B cell (primary cell): ENCODE measurements around the gene AKAP11.

Source experiments
- EZH2 ChIP-seq: IDR thresholded peaks from 2 replicates; pipeline ENCODE4 v1.6.1; 2012; ENCODE audit warnings: borderline replicate concordance, low read depth, mild to moderate bottlenecking, moderate library complexity, low read length; ENCODE audit not compliant: insufficient read depth, poor library complexity, severe bottlenecking
- TF ChIP-seq, protein P1 (sequence below): fragments of 200-600 bp; IDR thresholded peaks from one replicate; pipeline ENCODE4 v1.8.0; 2022; ENCODE audit warnings: antibody characterized with exemption, mild to moderate bottlenecking

DNA sequence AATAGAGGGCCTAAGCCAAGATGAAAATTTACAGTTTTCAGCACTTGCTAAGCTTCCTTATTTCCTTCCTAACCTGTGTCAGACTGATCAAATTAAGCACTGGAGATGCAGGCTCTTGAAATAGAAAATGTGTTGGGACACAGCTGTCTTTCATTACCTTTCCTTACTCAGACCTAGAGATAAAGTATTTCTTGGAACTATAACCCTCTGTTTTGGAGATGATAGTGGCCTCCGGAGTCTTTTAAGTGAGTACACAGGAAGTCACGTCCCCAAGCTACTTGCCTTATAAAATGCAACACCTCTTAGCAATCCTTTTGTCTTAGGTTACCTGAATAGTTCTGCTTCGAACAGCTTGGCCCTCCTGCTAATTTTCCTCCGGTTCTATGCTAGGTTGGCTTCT is 12.4 kb upstream of the AKAP11 start:
- TF ChIP-seq, protein P1, sequence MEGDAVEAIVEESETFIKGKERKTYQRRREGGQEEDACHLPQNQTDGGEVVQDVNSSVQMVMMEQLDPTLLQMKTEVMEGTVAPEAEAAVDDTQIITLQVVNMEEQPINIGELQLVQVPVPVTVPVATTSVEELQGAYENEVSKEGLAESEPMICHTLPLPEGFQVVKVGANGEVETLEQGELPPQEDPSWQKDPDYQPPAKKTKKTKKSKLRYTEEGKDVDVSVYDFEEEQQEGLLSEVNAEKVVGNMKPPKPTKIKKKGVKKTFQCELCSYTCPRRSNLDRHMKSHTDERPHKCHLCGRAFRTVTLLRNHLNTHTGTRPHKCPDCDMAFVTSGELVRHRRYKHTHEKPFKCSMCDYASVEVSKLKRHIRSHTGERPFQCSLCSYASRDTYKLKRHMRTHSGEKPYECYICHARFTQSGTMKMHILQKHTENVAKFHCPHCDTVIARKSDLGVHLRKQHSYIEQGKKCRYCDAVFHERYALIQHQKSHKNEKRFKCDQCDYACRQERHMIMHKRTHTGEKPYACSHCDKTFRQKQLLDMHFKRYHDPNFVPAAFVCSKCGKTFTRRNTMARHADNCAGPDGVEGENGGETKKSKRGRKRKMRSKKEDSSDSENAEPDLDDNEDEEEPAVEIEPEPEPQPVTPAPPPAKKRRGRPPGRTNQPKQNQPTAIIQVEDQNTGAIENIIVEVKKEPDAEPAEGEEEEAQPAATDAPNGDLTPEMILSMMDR, result no peak
- no peak for TF ChIP-seq EZH2
